ENCODE data around the gene SLCO2B1. TPM values are rescaled to one million over a fixed set of nuclear protein-coding genes. Genes with fewer than 3 reads are reported as not detected.

SLCO2B1 gene
- total RNA-seq, 1 experiment from 2014 or later, result 15.6 TPM

- in situ Hi-C loops (cut with HindIII; ENCODE audit: low pct_unique_long_range_greater_than_20kb, low sequenced_read_pairs), result no loop called here
- no peak for DNase-seq (ENCODE audit: low read depth)
Measured at GRCh38 chr11:75184757-75185425, 34.0 kb downstream of the SLCO2B1 start.

DNA sequence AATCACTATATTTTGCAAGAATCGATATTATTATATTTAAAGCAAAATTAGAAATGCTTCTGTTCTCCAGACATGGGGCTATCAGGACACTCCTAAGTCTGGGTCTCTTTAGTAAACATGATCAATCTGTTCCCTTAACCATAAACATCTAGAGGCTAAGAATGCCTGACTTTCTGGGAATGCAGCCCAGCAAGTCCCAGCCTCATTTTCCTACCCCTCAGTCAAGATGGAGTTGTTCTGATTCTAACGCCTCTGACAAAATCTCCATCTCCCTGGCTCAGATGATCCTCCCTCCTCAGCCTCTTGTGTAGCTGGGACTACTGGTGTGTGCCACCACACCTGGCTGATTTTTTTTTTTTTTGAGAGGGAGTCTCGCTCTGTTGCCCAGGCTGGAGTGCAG lies 35.0 kb downstream of the SLCO2B1 start:
- in situ Hi-C loops (cut with HindIII; ENCODE audit: low pct_unique_long_range_greater_than_20kb, low sequenced_read_pairs), result no loop called here
- DNase-seq (ENCODE audit: low read depth), result no peak

GRCh38 chr11:75186999-75187398 lies 36.1 kb downstream of the SLCO2B1 start:
- no peak for DNase-seq (ENCODE audit: low read depth)
- in situ Hi-C loops (cut with HindIII; ENCODE audit: low pct_unique_long_range_greater_than_20kb, low sequenced_read_pairs), result no loop called here

DNA sequence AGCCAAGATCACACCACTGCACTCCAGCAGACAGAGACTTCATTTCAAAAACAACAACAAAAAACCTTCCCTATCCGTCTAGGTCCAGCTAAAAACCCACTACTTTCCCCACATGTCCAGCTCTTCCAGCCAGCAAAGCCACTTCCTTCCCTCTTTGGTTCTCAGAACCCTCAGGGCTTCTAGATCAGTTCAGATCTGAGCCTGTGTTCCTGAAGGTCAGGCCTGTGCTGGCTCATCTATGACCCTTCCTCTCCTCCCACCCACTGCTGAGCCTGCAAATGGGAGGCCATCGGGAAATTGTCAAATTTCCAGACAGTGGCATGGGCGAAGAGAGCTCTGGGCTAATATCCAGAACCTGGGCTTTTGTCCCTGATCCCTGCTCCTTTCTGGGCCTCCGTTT lies 37.8 kb downstream of the SLCO2B1 start:
- in situ Hi-C loops (cut with HindIII; ENCODE audit: low pct_unique_long_range_greater_than_20kb, low sequenced_read_pairs), result no loop called here
- no peak for DNase-seq (ENCODE audit: low read depth)

DNA sequence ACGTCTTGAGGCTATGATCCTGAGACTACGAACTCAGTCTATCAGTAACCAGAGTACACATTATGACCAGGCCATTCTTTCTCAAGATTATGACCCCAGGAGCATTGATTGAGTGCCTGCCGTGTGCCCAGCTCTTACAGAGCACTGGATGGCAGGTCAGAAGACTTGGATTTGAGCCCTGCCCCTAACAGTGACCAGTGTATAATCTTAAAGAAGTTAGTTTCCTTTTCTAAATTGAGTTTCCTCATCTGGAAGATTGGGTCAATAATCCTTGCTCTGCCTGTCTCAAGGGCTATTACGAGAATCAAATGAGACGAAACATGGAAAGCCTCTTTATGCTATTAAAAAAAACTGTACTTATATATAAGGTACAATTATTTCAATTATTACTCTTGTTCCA lies 38.2 kb downstream of the SLCO2B1 start:
- no peak for DNase-seq (ENCODE audit: low read depth)
- in situ Hi-C loops (cut with HindIII; ENCODE audit: low pct_unique_long_range_greater_than_20kb, low sequenced_read_pairs), result no loop called here

DNA sequence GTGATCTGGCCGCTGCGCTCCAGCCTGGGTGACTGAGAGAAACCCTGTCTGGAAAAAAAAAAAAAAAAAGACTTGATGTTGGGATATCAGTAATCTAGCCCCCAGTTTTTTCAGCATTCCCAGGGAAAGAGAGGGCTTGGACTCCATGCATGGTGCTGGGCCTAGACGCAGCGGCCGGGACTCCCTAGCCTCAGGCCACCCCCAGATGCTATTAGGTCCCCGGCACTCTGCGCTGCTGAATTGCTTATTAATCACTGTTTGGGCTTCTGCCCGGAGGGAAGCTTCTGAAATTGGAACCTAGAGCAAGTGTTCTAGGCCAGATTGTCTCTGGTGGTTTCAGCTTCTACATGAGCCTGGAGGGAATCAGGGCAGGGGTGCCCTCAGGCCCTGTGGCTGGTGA lies 39.0 kb downstream of the SLCO2B1 start:
- DNase-seq (ENCODE audit: low read depth), result no peak
- in situ Hi-C loops (cut with HindIII; ENCODE audit: low pct_unique_long_range_greater_than_20kb, low sequenced_read_pairs), result no loop called here

DNA sequence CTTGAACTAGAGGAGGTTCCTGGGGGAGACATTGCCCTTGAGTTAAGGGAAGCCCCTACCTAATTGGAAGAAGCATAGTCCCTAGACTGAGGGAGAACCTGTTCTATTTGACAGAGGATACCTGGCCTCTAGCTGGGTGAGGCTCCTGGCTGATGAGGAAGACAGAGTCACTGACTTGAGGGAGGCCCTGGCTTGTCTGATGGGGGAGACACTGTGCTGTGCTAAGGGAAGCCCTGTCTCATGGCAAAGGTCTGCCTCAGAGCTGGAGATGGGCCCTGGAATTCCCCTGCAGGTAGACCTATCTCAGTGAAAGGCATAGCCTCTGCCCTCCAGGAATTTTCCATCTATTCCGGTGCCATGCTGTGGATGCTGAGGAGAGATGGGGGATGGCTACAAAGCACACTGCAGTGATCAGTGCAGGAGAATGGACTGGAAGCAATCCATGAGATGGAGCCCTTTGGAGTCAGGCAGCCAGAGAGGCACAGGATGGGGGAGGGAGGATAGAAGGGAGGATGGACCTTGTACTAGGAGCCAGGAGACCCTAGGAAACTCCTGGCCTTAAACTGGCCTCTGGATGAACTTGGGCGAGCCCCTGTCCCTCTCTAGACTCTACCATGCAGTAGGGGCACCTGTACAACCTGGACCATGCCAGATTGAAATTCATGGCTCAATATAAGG lies 39.9 kb downstream of the SLCO2B1 start:
- in situ Hi-C loops (cut with HindIII; ENCODE audit: low pct_unique_long_range_greater_than_20kb, low sequenced_read_pairs), result no loop called here
- no peak for DNase-seq (ENCODE audit: low read depth)

DNA sequence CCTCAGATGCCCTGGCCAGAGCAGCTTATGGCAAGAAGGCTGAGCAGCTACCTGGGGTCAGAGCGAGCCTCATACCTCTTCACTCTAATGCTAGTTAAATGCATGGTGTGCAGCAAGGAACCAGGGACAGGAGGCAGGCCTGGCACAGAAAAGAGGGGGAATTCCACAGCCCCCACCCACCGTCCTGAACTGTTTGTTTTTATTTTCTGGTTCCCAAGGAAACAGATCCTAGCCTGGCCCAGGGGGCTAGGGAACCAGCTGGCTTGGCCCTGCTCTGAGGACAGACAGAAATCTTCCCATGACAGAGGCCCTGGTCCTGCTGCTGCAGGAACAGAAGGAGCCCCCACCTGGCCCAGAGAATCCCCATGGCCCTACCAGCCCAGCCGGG lies 40.4 kb downstream of the SLCO2B1 start:
- no peak for DNase-seq (ENCODE audit: low read depth)
- in situ Hi-C loops (cut with HindIII; ENCODE audit: low pct_unique_long_range_greater_than_20kb, low sequenced_read_pairs), result no loop called here

- in situ Hi-C loops (cut with HindIII; ENCODE audit: low pct_unique_long_range_greater_than_20kb, low sequenced_read_pairs), result no loop called here
- no peak for DNase-seq (ENCODE audit: low read depth)
Measured at GRCh38 chr11:75193271-75193670, 42.4 kb downstream of the SLCO2B1 start.

GRCh38 chr11:75193711-75194110 lies 42.8 kb downstream of the SLCO2B1 start:
- DNase-seq (ENCODE audit: low read depth), result no peak
- in situ Hi-C loops (cut with HindIII; ENCODE audit: low pct_unique_long_range_greater_than_20kb, low sequenced_read_pairs), result no loop called here

- in situ Hi-C loops (cut with HindIII; ENCODE audit: low pct_unique_long_range_greater_than_20kb, low sequenced_read_pairs), result no loop called here
- no peak for DNase-seq (ENCODE audit: low read depth)
Measured at GRCh38 chr11:75194147-75194546, 43.2 kb downstream of the SLCO2B1 start.

GRCh38 chr11:75195167-75195962 lies 44.5 kb downstream of the SLCO2B1 start:
- in situ Hi-C loops (cut with HindIII; ENCODE audit: low pct_unique_long_range_greater_than_20kb, low sequenced_read_pairs), result no loop called here
- no peak for DNase-seq (ENCODE audit: low read depth)

DNA sequence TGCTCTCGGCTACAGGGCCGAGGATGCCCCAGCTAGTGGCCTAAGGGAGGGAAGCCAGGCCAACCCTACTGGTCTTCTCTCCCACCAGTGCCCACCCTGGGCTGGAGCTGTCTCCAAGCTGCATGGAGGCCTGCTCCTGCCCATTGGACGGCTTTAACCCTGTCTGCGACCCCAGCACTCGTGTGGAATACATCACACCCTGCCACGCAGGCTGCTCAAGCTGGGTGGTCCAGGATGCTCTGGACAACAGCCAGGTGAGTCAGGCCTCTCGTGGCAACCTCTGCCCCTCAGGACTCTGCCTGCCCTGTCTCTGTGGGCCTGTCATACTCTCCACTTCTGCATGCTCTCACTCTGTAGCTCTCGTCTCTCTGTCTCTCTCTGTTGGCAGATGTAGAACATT lies 45.5 kb downstream of the SLCO2B1 start:
- DNase-seq (ENCODE audit: low read depth), result no peak
- in situ Hi-C loops (cut with HindIII; ENCODE audit: low pct_unique_long_range_greater_than_20kb, low sequenced_read_pairs), result no loop called here

DNA sequence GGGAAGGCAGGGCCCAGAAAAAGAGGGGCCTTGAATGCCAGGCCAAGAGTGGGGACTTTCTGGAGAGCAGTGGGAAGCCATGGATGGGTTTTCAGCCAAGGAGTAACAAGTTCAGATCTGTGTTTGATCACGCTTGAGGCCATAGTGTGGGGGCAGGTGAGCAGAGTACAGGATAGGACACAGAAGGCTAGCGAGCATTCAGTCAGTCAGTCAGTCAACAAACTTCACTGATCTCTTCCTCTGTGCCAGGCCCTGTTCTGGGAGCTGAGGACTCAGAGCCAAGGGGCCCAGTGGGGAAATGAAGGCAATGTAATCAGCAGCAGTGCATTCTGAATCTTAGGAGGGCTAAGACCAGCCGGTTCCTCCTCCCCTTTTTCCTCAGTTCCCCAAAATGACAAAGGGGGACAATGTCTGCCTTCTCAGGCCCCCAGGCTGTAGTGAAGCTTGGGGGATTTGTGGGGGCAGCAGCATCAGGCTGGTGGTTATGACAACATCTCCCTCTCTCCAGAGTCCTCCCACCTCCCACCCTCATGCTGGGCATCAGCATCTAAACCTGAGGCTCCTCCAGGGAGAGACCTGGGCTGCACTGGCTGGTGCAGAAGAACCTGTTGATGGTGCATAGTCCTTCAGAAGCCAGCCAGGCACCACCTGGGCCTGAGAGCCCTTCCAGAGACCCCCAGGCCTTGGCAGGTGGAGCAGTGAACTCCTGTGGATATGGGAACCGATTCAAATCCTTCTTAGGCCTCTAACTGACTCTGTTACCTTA lies 46.8 kb downstream of the SLCO2B1 start:
- DNase-seq (ENCODE audit: low read depth), result no peak
- in situ Hi-C loops (cut with HindIII; ENCODE audit: low pct_unique_long_range_greater_than_20kb, low sequenced_read_pairs), result no loop called here

GRCh38 chr11:75198278-75198973 lies 47.5 kb downstream of the SLCO2B1 start:
- DNase-seq (ENCODE audit: low read depth), result no peak
- in situ Hi-C loops (cut with HindIII; ENCODE audit: low pct_unique_long_range_greater_than_20kb, low sequenced_read_pairs), result no loop called here

GRCh38 chr11:75199412-75199955 lies 48.6 kb downstream of the SLCO2B1 start:
- in situ Hi-C loops (cut with HindIII; ENCODE audit: low pct_unique_long_range_greater_than_20kb, low sequenced_read_pairs), result no loop called here

GRCh38 chr11:75200051-75200450 lies 49.1 kb downstream of the SLCO2B1 start:
- no peak for DNase-seq (ENCODE audit: low read depth)
- in situ Hi-C loops (cut with HindIII; ENCODE audit: low pct_unique_long_range_greater_than_20kb, low sequenced_read_pairs), result no loop called here

More at GRCh38 chr11:75199412-75199955, 48.6 kb downstream of the SLCO2B1 start:
- DNase-seq (ENCODE audit: low read depth), result no peak

DNA sequence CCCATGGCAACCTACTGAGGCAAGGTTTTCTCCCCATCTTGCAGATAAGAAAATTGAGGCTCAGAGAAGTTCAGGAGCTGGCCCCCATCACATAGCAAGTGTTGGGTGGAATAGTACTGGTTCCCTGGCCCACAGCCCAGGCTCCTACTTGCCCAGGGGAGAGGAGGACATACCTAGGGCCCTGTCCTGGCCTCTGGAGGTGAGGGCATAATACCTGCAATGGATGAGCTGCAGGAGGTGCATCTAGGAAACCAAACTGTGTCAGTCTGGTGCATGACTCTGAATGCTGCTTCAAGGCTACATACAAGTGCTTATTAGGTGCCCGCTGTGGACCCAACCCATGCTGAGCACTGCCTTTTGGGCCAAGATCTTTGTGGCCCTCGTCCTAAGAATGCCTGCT lies 49.6 kb downstream of the SLCO2B1 start:
- in situ Hi-C loops (cut with HindIII; ENCODE audit: low pct_unique_long_range_greater_than_20kb, low sequenced_read_pairs), result no loop called here
- no peak for DNase-seq (ENCODE audit: low read depth)

Measured in Caki2 (cell line).